ENCODE data around the gene KIF26B.

KIF26B gene

DNA sequence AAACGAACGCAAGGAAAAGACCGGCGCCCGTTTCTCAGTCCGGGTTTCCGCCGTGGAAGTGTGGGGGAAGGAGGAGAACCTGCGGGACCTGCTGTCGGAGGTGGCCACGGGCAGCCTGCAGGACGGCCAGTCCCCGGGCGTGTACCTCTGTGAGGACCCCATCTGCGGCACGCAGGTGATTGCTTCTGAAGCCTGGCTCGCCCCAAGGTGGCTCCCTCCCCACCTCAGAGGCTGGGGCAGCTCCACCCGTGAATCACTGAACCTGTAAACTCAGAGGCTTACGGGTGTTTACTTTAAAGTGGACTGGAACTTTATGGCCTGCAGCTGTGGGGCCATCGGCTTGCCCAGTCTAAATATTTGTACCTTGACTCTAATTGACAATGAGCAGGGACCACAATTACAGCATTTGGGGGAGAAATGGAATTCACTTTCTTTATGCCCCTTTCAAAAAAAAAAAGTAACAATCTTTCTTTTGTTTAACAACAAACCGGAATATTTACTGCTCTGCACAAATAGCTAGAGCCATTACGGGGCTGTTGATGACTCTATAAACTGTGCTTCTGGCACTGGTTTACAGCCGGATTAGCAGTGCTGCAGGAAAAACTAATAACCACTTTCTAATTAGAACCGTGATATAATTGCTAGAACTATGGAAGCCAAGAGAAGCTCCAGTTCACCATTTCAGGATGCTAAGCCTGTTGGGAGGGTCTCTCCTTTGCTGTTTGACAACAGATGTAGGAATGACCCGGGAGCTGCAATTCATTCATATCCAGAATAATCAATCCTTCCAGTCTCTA is 454.8 kb downstream of the KIF26B start:
- Histone ChIP-seq H3K4me3 (ENCODE audit: low read length) (no peak overlapping the region), H3K27me3 (ENCODE audit: control insufficient read depth, insufficient read depth, low read length) (no peaks in the 10 kb centered on the region), H3K9ac (ENCODE audit: low read length) (no peak overlapping the region), H3K4me1 (ENCODE audit: control insufficient read depth, insufficient read depth, low read length) (no peaks in the 10 kb centered on the region), H3K9me3 (ENCODE audit: control insufficient read depth, low read length) (no peaks in the 10 kb centered on the region), H3K36me3 (ENCODE audit: control insufficient read depth, insufficient read depth, low read length) (no peaks in the 10 kb centered on the region)

DNA sequence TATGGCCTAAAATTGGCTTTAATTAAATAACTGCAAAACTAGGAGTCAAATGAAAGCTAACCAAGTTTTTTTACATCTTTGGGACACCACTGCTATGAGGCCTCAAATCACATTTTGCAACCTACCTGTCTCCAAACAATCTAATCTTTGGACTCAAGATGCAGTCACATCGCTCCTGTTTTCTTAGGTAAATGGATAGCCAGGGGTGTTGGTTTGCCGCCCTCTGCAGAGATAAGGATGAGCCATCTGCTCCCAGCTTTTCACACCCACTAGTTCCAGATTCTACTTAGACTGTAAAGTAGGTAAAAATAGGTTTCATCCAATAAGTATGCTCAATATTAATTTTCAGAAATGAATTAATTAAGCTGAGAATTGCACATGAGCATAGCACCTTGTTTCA is 456.5 kb downstream of the KIF26B start:
- Histone ChIP-seq H3K9ac (ENCODE audit: low read length) (no peak overlapping the region), H3K27me3 (ENCODE audit: control insufficient read depth, insufficient read depth, low read length) (no peaks in the 10 kb centered on the region), H3K36me3 (ENCODE audit: control insufficient read depth, insufficient read depth, low read length) (no peaks in the 10 kb centered on the region), H3K9me3 (ENCODE audit: control insufficient read depth, low read length) (no peaks in the 10 kb centered on the region), H3K4me1 (ENCODE audit: control insufficient read depth, insufficient read depth, low read length) (no peaks in the 10 kb centered on the region), H3K4me3 (ENCODE audit: low read length) (no peak overlapping the region)

DNA sequence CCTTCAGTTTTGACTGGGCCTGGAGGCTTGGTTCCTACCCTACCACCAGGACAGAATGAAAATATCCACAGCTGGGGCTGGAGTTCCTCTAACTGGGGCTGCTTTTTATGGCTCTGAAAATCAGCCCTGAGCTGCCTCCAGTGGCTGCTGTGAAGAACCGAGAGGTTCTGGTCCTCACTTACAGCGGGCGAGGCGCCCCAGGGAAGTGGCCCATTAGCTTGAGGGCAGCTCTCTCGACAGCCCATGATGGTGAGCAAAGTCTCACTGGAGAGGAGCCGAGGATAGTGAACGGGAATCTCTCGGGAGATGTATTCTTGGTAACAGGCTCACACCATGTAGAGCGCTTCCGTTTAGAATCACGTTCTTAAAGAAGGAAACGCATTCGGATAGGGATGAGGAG is 459.7 kb downstream of the KIF26B start:
- no peaks in the 10 kb centered on the region for H3K27me3 ChIP-seq (ENCODE audit: control insufficient read depth, insufficient read depth, low read length)
- H3K36me3 ChIP-seq (ENCODE audit: control insufficient read depth, insufficient read depth, low read length), result no peaks in the 10 kb centered on the region
- no peaks in the 10 kb centered on the region for H3K4me1 ChIP-seq (ENCODE audit: control insufficient read depth, insufficient read depth, low read length)
- no peaks in the 10 kb centered on the region for H3K9me3 ChIP-seq (ENCODE audit: control insufficient read depth, low read length)
- H3K9ac ChIP-seq (ENCODE audit: low read length), result no peak overlapping the region
- H3K4me3 ChIP-seq (ENCODE audit: low read length), result no peak overlapping the region

DNA sequence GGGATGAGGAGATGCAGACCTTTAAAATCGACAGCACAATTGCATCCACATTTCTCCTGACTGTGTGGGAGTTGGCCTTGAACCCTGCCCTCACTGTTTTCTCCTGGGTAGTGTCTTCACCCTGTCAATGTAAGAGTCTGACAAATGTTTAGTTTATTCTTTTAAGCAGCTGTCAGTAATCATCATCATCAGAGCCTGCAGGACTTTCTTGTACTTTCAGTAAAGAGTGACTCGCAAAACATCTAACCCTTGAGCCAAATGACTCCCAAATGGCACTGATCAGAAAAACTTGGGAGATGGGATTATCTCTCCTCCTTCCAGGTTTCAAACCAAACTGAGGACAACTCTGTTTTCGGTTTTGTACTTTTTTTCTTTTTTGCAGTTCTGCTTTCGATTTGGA is 460.2 kb downstream of the KIF26B start:
- Histone ChIP-seq H3K36me3 (ENCODE audit: control insufficient read depth, insufficient read depth, low read length) (no peaks in the 10 kb centered on the region), H3K27me3 (ENCODE audit: control insufficient read depth, insufficient read depth, low read length) (no peaks in the 10 kb centered on the region), H3K4me1 (ENCODE audit: control insufficient read depth, insufficient read depth, low read length) (no peaks in the 10 kb centered on the region), H3K4me3 (ENCODE audit: low read length) (no peak overlapping the region), H3K9me3 (ENCODE audit: control insufficient read depth, low read length) (no peaks in the 10 kb centered on the region), H3K9ac (ENCODE audit: low read length) (no peak overlapping the region)

DNA sequence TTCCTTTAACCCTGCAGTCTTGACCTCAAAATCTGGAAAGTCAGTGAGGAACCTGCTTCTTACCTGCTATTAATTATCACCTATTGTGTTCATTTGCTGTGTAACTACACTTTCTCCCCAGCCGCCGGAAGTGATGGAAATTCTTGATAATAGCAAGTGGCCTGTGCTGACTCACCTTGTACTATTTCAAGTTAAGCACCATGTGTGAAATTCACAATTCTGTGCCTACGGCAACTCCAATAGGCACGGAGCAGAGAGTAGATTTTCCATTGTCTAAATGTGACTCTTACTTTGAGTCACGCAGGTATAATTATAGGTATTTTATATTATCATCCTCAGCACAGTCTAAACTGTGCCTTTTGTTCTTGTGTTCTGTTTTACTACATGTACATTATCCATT is 466.8 kb downstream of the KIF26B start:
- Histone ChIP-seq H3K36me3 (ENCODE audit: control insufficient read depth, insufficient read depth, low read length) (no peaks in the 10 kb centered on the region), H3K9me3 (ENCODE audit: control insufficient read depth, low read length) (no peaks in the 10 kb centered on the region), H3K27me3 (ENCODE audit: control insufficient read depth, insufficient read depth, low read length) (no peaks in the 10 kb centered on the region), H3K4me1 (ENCODE audit: control insufficient read depth, insufficient read depth, low read length) (no peaks in the 10 kb centered on the region), H3K4me3 (ENCODE audit: low read length) (no peak overlapping the region), H3K9ac (ENCODE audit: low read length) (no peak overlapping the region)

DNA sequence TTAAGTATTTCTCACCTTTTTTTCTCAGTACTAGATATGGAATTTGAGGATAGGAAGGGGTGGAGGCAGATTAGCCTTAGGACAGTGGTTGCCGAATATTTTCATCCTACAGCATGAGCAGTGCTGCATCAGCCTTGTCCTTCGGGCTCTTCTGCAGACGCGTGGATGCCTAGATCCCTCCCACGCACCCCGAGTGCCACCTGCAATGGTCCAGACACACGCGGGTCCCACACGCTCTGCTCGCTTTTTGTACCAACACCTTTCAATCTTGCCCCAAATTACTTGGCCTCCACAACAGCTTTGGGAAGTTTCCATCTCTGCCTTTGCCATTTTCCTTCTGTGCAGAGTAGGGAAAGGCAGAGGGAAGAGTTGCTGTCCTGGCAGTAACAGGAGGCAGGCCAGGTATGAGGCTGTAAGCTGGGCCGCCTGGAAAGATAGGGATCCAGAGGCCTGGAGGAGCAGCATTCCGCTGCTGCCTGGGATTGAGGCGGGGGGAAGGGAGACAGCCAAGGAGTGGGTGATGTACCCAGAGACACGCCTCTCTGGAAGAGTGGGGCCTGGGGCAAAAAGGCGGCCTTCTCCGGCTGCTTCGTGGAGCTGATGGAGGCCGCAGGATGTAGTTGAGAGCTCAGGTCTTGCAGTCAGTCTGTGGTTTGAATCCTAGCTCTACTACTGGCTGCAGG is 467.7 kb downstream of the KIF26B start:
- no peaks in the 10 kb centered on the region for H3K4me1 ChIP-seq (ENCODE audit: control insufficient read depth, insufficient read depth, low read length)
- H3K4me3 ChIP-seq (ENCODE audit: low read length), result no peak overlapping the region
- no peaks in the 10 kb centered on the region for H3K36me3 ChIP-seq (ENCODE audit: control insufficient read depth, insufficient read depth, low read length)
- no peaks in the 10 kb centered on the region for H3K9me3 ChIP-seq (ENCODE audit: control insufficient read depth, low read length)
- no peaks in the 10 kb centered on the region for H3K27me3 ChIP-seq (ENCODE audit: control insufficient read depth, insufficient read depth, low read length)
- H3K9ac ChIP-seq (ENCODE audit: low read length), result no peak overlapping the region

DNA sequence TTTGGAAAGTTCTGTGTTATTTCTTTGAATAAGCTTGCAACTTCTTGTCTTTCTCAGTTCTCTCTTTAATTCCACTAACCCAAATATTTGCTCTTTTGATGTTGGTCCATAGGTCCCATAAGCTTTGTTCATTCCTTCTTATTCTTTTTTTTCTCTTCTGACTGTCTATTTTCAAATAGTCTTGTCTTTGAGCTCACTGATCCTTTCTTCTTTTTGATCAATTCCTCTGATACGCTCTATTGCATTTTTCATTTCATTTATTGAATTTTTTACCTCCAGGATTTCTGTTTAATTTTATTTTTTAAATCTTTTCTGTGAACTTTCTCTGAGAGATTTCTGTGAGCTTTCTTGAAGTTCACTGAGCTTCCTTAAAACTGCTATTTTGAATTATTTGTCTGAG is 486.6 kb downstream of the KIF26B start:
- Histone ChIP-seq H3K27me3 (ENCODE audit: control insufficient read depth, insufficient read depth, low read length) (no peaks in the 10 kb centered on the region), H3K4me3 (ENCODE audit: low read length) (no peak overlapping the region), H3K36me3 (ENCODE audit: control insufficient read depth, insufficient read depth, low read length) (no peaks in the 10 kb centered on the region), H3K9ac (ENCODE audit: low read length) (no peak overlapping the region), H3K4me1 (ENCODE audit: control insufficient read depth, insufficient read depth, low read length) (no peaks in the 10 kb centered on the region), H3K9me3 (ENCODE audit: control insufficient read depth, low read length) (no peaks in the 10 kb centered on the region)

DNA sequence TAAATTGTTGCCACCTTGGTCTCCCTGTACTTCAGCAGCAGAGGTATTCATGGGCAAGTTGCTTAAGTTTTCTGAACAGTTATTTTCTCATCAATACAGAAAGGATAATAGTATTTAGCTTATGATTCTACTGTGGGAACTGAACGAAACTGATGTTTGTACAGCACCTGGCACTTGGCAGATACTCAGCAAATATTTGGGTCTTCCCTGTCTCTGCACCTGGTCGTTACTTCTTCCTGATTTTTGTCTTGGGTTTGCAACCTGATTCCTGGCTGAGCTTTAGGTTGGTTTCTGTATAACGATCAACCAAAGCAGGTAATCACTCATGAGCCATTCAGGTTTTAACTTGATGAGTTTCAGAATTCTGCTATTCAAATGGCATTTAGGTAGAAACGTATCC is 490.6 kb downstream of the KIF26B start:
- H3K4me3 ChIP-seq (ENCODE audit: low read length), result no peak overlapping the region
- H3K4me1 ChIP-seq (ENCODE audit: control insufficient read depth, insufficient read depth, low read length), result no peaks in the 10 kb centered on the region
- H3K36me3 ChIP-seq (ENCODE audit: control insufficient read depth, insufficient read depth, low read length), result no peaks in the 10 kb centered on the region

DNA sequence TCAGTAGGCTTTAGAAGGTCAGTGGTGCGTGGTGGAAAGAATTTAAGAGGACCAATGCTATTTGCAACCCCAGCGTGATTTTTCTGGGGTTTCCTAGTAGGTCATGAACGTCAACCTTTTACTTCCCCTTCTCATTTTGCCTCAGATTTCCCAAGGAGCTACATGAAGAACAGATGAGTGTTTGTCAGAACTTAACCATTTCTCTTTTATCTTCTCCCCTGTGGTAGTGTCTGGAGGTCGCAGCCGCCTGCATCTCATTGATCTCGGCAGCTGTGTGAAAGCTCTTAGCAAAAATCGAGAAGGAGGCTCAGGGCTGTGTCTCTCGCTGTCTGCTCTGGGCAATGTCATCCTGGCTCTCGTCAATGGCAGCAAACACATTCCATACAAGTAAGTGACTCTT is 491.1 kb downstream of the KIF26B start:
- Histone ChIP-seq H3K9me3 (ENCODE audit: control insufficient read depth, low read length) (no peaks in the 10 kb centered on the region), H3K36me3 (ENCODE audit: control insufficient read depth, insufficient read depth, low read length) (no peaks in the 10 kb centered on the region), H3K9ac (ENCODE audit: low read length) (no peak overlapping the region), H3K4me1 (ENCODE audit: control insufficient read depth, insufficient read depth, low read length) (no peaks in the 10 kb centered on the region), H3K4me3 (ENCODE audit: low read length) (no peak overlapping the region), H3K27me3 (ENCODE audit: control insufficient read depth, insufficient read depth, low read length) (no peaks in the 10 kb centered on the region)

More for the DNA sequence above, 490.6 kb downstream of the KIF26B start:
- H3K9me3 ChIP-seq (ENCODE audit: control insufficient read depth, low read length), result no peaks in the 10 kb centered on the region
- no peaks in the 10 kb centered on the region for H3K27me3 ChIP-seq (ENCODE audit: control insufficient read depth, insufficient read depth, low read length)
- no peak overlapping the region for H3K9ac ChIP-seq (ENCODE audit: low read length)

DNA sequence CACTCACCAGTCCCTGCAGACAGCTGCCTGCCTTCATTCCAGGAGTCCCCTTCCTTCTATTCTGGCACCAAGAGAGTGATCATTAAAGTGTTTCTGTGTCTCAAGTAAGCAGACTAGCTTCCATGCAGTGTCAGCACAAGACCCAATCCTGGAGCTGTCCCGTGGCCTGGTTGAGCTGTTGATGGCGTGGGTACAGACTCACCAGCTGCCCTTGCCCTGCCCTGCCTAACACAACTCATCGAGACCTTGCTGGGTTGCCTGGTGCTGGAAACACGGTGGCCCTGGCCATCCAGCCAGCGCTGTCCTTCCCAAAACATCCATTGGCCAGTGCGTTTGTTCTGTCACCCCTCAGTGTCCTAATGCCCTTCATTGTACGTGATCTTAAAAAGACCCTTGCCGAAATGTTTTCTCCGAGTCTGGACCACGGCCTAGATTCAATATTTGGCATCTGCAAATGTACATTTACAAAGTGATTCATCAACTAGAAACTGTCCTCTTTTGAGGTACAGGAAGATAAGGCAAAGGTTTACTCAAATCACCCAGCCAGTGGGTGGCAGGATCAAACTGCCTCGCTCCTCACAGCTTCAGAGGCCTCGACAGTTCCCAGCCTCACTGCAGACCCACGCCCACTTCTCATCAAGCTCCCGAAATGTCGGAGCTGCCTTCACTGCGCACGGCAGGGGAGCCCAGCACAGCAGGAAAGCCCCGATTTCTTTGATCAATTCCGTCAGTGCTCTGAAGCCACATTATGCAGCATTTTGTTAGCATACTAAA is 494.2 kb downstream of the KIF26B start:
- H3K4me1 ChIP-seq (ENCODE audit: control insufficient read depth, insufficient read depth, low read length), result no peaks in the 10 kb centered on the region

DNA sequence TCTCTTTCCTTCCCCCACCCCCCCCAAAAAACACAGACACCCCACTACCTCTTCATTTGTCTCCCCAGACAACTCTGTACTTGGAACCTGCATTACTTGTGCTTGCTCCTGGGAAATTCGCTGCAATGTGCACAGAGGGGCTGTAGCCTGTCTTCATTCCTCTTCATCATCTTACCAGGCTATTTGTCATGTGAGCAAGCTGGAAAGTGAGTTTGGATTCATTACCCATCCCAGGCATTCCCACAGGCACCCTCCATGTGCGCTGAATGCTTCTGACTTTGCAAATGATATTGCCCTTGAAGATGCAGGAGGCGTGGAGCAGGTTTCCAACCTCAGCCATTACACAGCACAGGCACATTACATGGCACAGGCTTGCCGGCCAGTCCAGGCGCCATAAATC is 494.9 kb downstream of the KIF26B start:
- no peaks in the 10 kb centered on the region for H3K9me3 ChIP-seq (ENCODE audit: control insufficient read depth, low read length)
- no peaks in the 10 kb centered on the region for H3K36me3 ChIP-seq (ENCODE audit: control insufficient read depth, insufficient read depth, low read length)
- H3K27me3 ChIP-seq (ENCODE audit: control insufficient read depth, insufficient read depth, low read length), result no peaks in the 10 kb centered on the region
- H3K4me3 ChIP-seq (ENCODE audit: low read length), result no peak overlapping the region
- H3K4me1 ChIP-seq (ENCODE audit: control insufficient read depth, insufficient read depth, low read length), result no peaks in the 10 kb centered on the region
- H3K9ac ChIP-seq (ENCODE audit: low read length), result no peak overlapping the region

More for the DNA sequence above, 494.2 kb downstream of the KIF26B start:
- Histone ChIP-seq H3K4me3 (ENCODE audit: low read length) (no peak overlapping the region), H3K9ac (ENCODE audit: low read length) (no peak overlapping the region), H3K27me3 (ENCODE audit: control insufficient read depth, insufficient read depth, low read length) (no peaks in the 10 kb centered on the region), H3K36me3 (ENCODE audit: control insufficient read depth, insufficient read depth, low read length) (no peaks in the 10 kb centered on the region), H3K9me3 (ENCODE audit: control insufficient read depth, low read length) (no peaks in the 10 kb centered on the region)

DNA sequence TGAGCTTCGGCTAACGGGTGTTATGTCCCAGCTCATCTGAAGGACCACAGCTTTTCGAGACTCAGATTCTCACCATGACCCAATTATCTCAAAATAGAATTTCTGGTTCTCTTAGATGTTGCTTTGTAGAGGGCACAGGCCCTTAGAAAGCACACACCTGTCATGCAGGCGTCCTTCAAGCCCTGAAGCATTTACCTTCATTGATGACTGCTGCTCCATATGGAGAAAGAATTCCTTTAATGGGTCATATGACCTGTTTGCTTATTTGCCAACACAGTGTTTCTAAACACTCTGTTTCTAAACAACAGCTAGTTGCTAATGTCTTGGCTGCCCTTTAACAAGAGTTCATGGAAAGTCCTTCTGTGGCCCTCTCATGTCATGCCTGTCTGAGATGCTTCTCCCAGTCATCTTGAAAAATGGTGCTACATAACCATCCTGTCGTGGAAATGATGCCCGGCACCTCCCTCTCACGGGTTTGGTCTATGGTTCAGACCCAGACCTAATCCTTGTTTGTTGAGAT is 495.7 kb downstream of the KIF26B start:
- H3K9ac ChIP-seq (ENCODE audit: low read length), result no peak overlapping the region
- no peaks in the 10 kb centered on the region for H3K36me3 ChIP-seq (ENCODE audit: control insufficient read depth, insufficient read depth, low read length)
- no peaks in the 10 kb centered on the region for H3K27me3 ChIP-seq (ENCODE audit: control insufficient read depth, insufficient read depth, low read length)
- H3K9me3 ChIP-seq (ENCODE audit: control insufficient read depth, low read length), result no peaks in the 10 kb centered on the region
- no peak overlapping the region for H3K4me3 ChIP-seq (ENCODE audit: low read length)
- no peaks in the 10 kb centered on the region for H3K4me1 ChIP-seq (ENCODE audit: control insufficient read depth, insufficient read depth, low read length)
